NCI-H1436 treated with DMSO at 0.1 percent for 48 hours (cell line): Measurements from ENCODE around the gene ALG12.

Experiments used
- DNase-seq: peaks from one replicate; lab custom pipeline; 2025; lab: John Stamatoyannopoulos, UW

ALG12 gene

DNA sequence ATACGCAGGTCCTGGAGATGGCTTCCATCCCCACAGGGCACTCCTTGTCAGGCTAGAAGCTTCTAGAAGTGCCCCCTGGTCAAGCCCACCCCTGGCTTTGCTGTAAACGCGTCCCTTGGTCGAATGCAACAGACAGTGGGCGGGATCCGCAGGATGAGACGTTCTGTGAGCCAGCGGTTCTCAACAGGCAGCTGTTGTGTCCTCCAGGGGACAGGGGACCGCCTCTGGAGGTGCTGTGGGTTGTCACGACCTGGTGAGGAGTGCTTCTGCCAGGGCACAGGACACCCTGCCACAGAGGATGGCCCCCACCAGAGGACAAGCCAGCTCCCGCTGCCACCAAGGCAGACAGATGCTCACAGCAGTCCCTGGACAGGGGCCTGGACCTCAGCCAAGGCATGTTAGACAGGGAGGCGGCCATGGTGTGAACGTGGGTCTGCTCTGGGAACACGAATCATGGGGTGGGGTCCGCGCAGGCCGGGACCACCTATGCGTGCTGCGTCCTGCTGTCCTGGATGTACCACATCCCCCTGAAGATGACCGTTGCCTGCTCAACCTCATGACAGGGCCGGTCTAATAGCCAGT is 11.8 kb upstream of the ALG12 start:
- no peak for DNase-seq

DNA sequence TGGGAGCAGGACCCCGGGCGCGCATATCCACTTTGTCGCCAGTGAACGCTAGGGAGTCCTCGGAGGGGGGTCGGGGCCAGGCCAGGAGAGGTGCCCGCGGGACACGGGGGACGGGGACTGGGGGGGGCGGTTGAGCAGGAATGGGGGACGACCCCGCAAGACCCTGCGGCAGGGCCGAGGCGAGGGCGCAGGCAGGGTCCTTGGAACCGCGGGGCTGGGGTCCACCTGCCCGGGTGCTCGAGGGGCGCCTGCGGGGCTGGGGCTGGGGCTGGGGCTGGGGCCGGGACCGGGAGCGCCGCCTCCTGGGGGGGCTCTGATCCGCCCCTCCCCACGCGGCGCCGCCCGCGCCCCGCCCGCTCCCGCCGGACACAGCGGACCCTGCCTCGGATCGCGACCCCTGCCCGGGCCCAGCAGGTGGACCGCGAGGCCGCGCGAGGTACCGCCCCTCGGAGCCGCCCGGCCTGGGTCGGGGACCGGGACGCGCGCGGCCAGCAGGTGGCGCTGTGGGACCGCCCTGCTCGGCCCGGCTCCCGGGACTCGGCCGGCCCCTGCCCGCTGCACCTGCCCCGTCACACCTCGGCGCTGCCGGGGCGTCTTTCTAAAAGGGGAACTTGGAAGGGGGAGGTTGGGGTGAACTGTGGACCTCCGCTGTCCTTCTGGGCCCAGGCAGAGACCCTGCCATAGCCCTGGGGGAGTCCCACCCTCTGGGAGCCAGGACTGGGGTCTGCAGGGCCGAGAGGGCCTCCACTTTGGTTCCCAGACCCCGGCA is 11.2 kb upstream of the ALG12 start:
- no peak for DNase-seq

DNA sequence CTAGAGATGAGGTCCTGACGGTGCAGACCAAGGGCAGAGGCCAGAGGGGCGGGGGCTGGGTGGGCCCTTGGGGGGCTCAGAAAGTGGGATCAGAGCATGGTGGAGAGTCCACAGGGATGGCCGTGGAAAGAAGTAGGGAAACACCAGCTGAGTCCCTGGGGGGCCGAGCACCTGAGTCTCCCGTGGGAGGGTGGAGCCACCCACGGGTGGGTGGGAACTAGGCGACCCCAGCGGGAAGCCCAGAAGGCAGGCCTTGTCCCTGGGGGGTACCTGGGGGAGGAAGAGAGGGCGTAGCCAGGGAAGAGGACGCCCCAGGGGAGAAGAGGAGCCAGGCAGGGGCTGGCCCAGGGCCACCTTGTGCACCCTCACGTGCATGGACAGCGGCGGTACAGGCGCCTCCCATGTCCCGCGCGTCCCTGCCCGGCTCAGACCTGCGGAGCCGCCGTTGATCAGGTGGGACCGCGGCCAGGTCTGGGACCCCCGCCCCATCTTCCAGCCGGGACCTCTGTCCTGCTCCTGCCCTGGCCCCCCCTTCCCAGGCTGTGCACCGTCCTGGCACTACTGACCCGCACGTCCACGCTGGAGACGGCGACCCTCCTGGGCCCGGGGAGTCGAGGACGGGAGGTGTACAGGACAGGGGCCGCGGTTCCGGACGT is 10.4 kb upstream of the ALG12 start:
- no peak for DNase-seq

DNA sequence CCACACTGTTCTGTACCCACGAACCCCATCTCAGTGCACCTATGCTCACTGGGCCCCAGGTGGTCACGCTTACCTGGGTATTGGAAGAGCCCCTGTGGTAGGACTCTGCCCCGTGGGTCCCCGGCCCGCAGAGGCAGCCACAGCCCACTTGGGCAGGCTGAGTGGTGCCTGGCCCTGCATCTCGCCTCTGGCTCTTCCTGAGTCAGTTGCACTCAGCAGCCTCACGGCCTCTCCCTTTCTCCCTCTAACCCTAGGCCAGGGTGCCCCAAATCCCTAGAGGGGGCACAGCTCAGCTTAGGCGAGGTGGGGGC is 9.9 kb upstream of the ALG12 start:
- no peak for DNase-seq

- no peak for DNase-seq
Measured at GRCh38 chr22:49927483-49928184, 9.4 kb upstream of the ALG12 start.

DNA sequence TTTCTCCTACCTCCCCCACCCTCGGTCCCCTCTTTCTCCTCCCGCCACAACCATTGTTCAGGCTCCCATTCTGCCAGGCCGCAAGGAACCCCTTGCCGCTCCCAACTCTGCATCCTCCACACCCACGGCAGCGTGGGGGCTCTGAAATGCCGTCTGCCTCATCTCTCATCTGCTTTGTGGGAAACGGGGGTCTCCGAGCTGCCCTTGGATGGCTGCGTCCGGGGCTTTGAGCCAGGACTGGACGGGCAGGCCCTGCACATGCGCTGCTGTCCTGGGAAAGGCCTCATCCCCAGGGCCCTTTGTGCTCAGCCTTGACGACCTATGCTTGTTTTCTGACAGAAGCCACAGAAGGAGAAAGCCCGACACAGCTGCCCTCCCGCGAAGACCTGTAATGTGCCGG is 8.7 kb upstream of the ALG12 start:
- no peak for DNase-seq

- DNase-seq: no peak
Measured at GRCh38 chr22:49925525-49926128, 7.4 kb upstream of the ALG12 start.

- no peak for DNase-seq
Measured at GRCh38 chr22:49924113-49924833, 6.0 kb upstream of the ALG12 start.

DNA sequence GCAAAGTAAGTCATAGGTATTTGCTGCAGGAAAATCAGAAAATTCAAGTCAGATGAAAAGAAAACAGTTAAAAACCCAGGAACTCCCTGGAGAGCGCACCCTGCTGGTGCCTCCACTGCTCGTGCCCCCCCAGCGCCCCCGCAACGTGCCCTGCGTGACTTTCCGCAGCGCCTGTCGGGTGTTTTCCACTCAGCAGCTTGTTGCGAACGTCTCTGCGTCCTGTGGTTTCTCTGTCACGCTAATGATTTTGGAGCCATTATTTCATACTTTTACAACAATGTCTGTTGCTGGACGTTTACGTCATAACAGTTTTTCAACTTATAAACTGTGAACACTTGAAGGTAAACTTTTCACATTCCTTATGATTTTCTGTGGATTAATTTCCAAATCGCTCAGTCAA is 5.2 kb upstream of the ALG12 start:
- DNase-seq: no peak

- no peak for DNase-seq
Measured at GRCh38 chr22:49922926-49923325, 4.7 kb upstream of the ALG12 start.

- DNase-seq: no peak
Measured at GRCh38 chr22:49922484-49922883, 4.2 kb upstream of the ALG12 start.

GRCh38 chr22:49921508-49922278 is 3.5 kb upstream of the ALG12 start:
- no peak for DNase-seq

- no peak for DNase-seq
Measured at GRCh38 chr22:49920859-49921258, 2.6 kb upstream of the ALG12 start.

DNA sequence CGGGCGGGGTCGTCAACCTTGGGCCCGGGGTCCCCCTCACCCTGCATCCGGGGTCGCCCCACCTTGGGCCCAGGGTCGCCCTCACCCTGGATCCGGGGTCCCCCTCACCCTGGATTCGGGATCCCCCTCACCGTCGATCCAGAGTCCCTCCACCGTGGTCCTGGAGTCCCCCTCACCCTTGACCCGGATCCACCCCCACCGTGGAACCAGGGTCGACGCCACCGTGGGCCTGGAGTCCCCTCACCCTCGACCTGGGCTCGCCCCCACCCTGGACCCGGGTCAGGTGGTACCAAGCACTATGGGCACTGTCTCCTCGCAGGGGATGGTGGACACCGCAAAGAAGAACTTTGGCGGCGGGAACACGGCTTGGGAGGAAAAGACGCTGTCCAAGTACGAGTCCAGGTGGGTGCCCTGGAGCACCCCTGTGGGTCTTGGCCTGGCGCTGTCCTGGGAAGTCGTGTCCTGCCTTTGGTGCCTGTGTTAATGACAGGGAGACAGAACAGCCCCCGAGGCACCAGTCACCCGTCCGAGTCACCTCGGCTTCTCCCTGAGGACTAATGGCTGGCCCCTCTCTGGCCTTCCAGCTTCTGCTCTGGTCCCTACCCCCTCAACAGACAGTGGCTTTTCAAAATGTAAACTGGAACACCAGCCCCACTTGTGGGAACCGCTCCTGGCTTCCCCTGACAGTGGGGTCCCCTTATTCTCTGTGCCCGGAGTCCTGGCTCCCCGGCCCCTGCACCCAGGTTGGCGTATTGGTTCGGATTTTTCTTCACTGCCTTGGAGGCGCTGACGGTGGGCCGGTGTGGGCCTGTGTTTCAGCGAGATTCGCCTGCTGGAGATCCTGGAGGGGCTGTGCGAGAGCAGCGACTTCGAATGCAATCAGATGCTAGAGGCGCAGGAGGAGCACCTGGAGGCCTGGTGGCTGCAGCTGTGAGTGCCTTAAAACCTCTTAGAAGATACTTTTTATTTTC is 958 bp upstream of the ALG12 start:
- DNase-seq: no peak

- no peak for DNase-seq
Measured at GRCh38 chr22:49916831-49917230, 1.4 kb downstream of the ALG12 start.

DNA sequence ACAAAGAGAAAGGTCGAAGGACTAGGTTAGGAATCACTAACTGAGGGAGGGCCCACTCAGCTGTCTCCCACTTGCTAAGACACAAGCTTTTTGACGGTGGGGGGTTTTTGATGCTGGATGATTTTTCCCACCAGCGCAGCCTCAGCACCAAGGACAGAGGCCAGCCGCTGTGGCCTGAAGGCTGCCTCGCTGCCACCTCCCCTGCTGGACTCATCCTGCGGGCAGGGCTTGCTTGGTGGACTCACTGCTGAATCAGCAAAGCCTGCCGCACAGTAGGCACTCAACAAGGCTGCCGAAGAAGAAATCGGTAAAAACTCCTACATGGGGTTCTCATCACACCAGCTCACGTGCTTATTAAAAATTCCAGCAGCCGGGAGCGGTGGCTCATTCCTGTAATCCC is 2.6 kb downstream of the ALG12 start:
- DNase-seq: no peak

- DNase-seq: no peak
Measured at GRCh38 chr22:49914256-49914655, 4.0 kb downstream of the ALG12 start.

GRCh38 chr22:49913446-49913845 is 4.8 kb downstream of the ALG12 start:
- DNase-seq: no peak

- DNase-seq: no peak
Measured at GRCh38 chr22:49913026-49913425, 5.2 kb downstream of the ALG12 start.
